ENCODE results near the gene PSORS1C2.

PSORS1C2 gene

DNA sequence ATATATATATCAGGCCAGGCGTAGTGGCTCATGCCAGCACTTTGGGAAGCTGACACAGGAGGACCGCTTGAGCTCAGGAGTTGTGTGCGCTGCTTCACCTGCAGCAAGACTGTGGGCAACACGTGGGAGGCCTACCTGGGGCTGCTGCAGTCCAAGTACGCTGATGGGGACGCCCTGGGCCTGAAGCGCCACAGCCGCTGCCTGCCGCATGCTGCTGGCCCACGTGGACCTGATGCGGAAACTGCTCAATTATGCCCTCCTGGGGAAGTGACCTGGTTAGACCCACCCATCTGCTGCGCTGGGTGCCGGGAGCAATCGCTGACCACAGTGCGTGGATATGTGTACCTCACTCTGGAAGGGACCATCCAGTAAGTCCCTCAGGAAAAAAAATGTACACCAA is 1.8 kb upstream of the PSORS1C2 start:
- intact Hi-C loops (cut with DNase I; ENCODE audit: low total_unique reads), result loop anchor here (2.0 kb wide), 1 partner anchor 214 kb away; no protein-coding TSS in a partner anchor
- no peak for TF ChIP-seq CTCF (IDR thresholded peaks at IDR 0.05)
- no peak for DNase-seq

DNA sequence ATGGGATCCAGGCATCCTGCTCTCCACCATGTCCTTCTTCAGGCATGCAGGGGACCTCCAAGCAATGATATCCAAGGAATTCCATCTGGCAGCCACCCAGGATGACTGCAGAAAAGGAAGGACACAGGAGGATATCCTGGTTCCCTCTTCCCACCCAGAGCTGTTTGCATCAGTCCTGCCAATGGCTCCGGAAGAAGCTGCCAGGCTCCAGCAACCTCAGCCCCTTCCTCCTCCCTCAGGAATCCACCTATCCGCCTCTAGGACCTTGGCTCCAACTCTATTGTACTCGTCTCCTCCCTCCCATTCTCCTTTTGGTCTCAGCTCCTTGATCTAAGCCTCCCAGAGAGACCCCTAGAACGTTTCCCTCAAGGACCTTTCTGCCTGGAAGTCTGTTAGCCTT is 733 bp upstream of the PSORS1C2 start:
- no peak overlapping the region for H3K4me3 ChIP-seq
- intact Hi-C loops (cut with DNase I; ENCODE audit: low total_unique reads), result loop anchor here (5.0 kb wide), 2 partner anchors 53 to 573 kb away; no protein-coding TSS in a partner anchor
- H3K27ac ChIP-seq, result no peak overlapping the region
- peaks cover 0 to 10% of the 10 kb centered on the region in 2 donors for H3K27me3 ChIP-seq
- H3K36me3 ChIP-seq, result peaks cover 0 to 20% (median 0%) of the 10 kb centered on the region in 3 donors
- peaks cover 0 to 15% (median 4%) of the 10 kb centered on the region in 4 donors for H3K4me1 ChIP-seq
- no peaks in the 10 kb centered on the region for H3K9me3 ChIP-seq
- no peak for TF ChIP-seq CTCF (IDR thresholded peaks at IDR 0.05)
- no peak for DNase-seq

More for the DNA sequence above, 1.8 kb upstream of the PSORS1C2 start:
- Histone ChIP-seq H3K9me3 (no peaks in the 10 kb centered on the region), H3K27me3 (peaks cover 0 to 10% of the 10 kb centered on the region in 2 donors), H3K4me3 (no peak overlapping the region), H3K36me3 (peaks cover 0 to 30% (median 6%) of the 10 kb centered on the region in 3 donors), H3K27ac (no peak overlapping the region), H3K4me1 (peaks cover 0 to 15% (median 4%) of the 10 kb centered on the region in 4 donors)

DNA sequence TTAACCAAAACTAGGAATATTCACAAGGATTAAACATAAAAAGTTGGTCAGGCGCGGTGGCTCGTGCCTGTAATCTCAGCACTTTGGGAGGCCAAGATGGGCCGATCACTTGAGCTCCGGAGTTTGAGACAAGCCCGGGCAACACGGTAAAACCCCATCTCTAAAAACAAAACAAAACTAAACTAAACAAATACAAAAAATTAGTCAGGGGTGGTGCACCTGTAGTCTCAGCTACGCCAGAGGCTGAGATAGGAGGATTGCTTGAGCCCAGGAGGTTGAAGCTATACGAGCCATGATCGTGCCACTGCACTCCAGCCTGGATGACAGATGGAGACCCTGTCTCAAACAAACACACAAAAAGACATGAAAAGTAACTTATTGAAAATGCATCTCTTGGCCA is 3.2 kb downstream of the PSORS1C2 start:
- Histone ChIP-seq H3K27me3 (peaks cover 0 to 10% of the 10 kb centered on the region in 2 donors), H3K36me3 (no peaks in the 10 kb centered on the region), H3K4me3 (no peak overlapping the region), H3K27ac (no peak overlapping the region), H3K9me3 (no peaks in the 10 kb centered on the region), H3K4me1 (peaks cover 0 to 10% (median 3%) of the 10 kb centered on the region in 4 donors)
- no peak for DNase-seq
- intact Hi-C loops (cut with DNase I; ENCODE audit: low total_unique reads), result loop anchor here (5.0 kb wide), 2 partner anchors 57 to 577 kb away; no protein-coding TSS in a partner anchor
- no peak for TF ChIP-seq CTCF (IDR thresholded peaks at IDR 0.05)

DNA sequence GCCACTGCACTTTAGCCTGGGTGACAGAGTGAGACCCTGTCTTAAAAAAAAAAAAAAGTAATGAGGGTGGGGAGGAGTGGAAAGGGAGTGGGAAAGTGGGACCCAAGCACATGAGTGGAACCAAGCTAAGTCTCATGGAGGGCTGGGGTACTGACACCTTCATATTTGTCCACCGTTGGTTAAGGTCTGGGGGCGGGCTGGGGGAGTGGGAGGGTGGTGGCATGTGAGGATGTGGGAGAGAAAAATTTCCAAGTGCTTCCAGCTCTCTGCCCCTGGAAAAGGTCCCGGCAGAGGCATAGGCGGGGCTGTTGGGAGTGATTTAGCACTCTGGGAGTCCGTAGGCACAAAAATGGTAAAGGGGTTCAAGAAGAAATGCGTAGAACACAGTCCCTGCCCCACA is 6.1 kb downstream of the PSORS1C2 start:
- Histone ChIP-seq H3K27me3 (peaks cover 0 to under 1% of the 10 kb centered on the region in 2 donors), H3K27ac (no peak overlapping the region), H3K4me3 (no peak overlapping the region), H3K9me3 (no peaks in the 10 kb centered on the region), H3K36me3 (no peaks in the 10 kb centered on the region), H3K4me1 (peaks cover 0 to 11% (median 2%) of the 10 kb centered on the region in 4 donors)
- intact Hi-C loops (cut with DNase I; ENCODE audit: low total_unique reads), result no loop called here
- DNase-seq, result no peak
- no peak for TF ChIP-seq CTCF (IDR thresholded peaks at IDR 0.05)

- DNase-seq, result no peak
- Histone ChIP-seq H3K36me3 (no peaks in the 10 kb centered on the region), H3K27ac (no peak overlapping the region), H3K4me3 (no peak overlapping the region), H3K27me3 (no peaks in the 10 kb centered on the region), H3K4me1 (peaks cover 0 to 4% (median 0%) of the 10 kb centered on the region in 4 donors), H3K9me3 (no peaks in the 10 kb centered on the region)
- intact Hi-C loops (cut with DNase I; ENCODE audit: low total_unique reads), result no loop called here
- TF ChIP-seq CTCF (IDR thresholded peaks at IDR 0.05), result no peak
These were observed 7.3 kb downstream of the PSORS1C2 start for GRCh38 chr6:31131595-31131994.

- no peaks in the 10 kb centered on the region for H3K36me3 ChIP-seq
- no peaks in the 10 kb centered on the region for H3K9me3 ChIP-seq
- H3K27me3 ChIP-seq, result no peaks in the 10 kb centered on the region
- no peak overlapping the region for H3K4me3 ChIP-seq
- no peak overlapping the region for H3K27ac ChIP-seq
- intact Hi-C loops (cut with DNase I; ENCODE audit: low total_unique reads), result no loop called here
- DNase-seq, result no peak
- no peak for TF ChIP-seq CTCF (IDR thresholded peaks at IDR 0.05)
- H3K4me1 ChIP-seq, result peaks cover 0 to 7% (median 2%) of the 10 kb centered on the region in 4 donors
These were observed 8.1 kb downstream of the PSORS1C2 start for GRCh38 chr6:31130751-31131150.

Measured in tibial artery (tissue), 4 donors.